HUES64 (cell line): ENCODE results near the gene HSPA13. TPM values are rescaled to one million over a fixed set of nuclear protein-coding genes. Genes with fewer than 3 reads are reported as not detected.

Experiments used
- H3K27ac ChIP-seq: 2 replicates; pipeline ENCODE4 v1.7.0; 2013; ENCODE audit warnings: low read depth, low read length, inconsistent platforms
- H3K27me3 ChIP-seq: 2 replicates; pipeline ENCODE4 v1.6.1; 2013; ENCODE audit warnings: mild to moderate bottlenecking, low read length; ENCODE audit not compliant: insufficient read depth
- H3K36me3 ChIP-seq: 2 replicates; pipeline ENCODE4 v1.6.1; 2013; ENCODE audit warnings: mild to moderate bottlenecking, low read length; ENCODE audit not compliant: insufficient read depth
- H3K4me1 ChIP-seq: 2 replicates; pipeline ENCODE4 v1.6.1; 2013; ENCODE audit warnings: mild to moderate bottlenecking, low read length, moderate library complexity; ENCODE audit not compliant: insufficient read depth
- H3K4me3 ChIP-seq: 2 replicates; pipeline ENCODE4 v1.5.1; 2013; ENCODE audit warnings: mild to moderate bottlenecking, low read length, moderate library complexity
- H3K9ac ChIP-seq: 2 replicates; pipeline ENCODE4 v1.6.1; 2013; ENCODE audit warnings: mild to moderate bottlenecking, low read depth, low read length
- H3K9me3 ChIP-seq: 2 replicates; pipeline ENCODE4 v1.6.1; 2013; ENCODE audit warnings: low read depth, low read length; ENCODE audit not compliant: insufficient read depth
- WGBS: fragments of 150-250, 120-280 bp; methylation state at CpG from one replicate; pipeline ENCODE4 v1.1.7; 2013; ENCODE audit warnings: missing lambda C conversion rate; 5-methylcytosine and 5-hydroxymethylcytosine counted together
- polyA plus RNA-seq, 2 experiments: library from polyadenylated mRNA; stranded (reverse); fragments of 50-300 nt; gene quantifications; one replicate each; pipeline ENCODE4 v1.2.3, GENCODE V29; 2013

Gene HSPA13, protein sequence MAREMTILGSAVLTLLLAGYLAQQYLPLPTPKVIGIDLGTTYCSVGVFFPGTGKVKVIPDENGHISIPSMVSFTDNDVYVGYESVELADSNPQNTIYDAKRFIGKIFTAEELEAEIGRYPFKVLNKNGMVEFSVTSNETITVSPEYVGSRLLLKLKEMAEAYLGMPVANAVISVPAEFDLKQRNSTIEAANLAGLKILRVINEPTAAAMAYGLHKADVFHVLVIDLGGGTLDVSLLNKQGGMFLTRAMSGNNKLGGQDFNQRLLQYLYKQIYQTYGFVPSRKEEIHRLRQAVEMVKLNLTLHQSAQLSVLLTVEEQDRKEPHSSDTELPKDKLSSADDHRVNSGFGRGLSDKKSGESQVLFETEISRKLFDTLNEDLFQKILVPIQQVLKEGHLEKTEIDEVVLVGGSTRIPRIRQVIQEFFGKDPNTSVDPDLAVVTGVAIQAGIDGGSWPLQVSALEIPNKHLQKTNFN
- polyA plus RNA-seq (2013, experiment 1 of 2), result 28.6 TPM
- polyA plus RNA-seq (2013, experiment 2 of 2), result 31.2 TPM

DNA sequence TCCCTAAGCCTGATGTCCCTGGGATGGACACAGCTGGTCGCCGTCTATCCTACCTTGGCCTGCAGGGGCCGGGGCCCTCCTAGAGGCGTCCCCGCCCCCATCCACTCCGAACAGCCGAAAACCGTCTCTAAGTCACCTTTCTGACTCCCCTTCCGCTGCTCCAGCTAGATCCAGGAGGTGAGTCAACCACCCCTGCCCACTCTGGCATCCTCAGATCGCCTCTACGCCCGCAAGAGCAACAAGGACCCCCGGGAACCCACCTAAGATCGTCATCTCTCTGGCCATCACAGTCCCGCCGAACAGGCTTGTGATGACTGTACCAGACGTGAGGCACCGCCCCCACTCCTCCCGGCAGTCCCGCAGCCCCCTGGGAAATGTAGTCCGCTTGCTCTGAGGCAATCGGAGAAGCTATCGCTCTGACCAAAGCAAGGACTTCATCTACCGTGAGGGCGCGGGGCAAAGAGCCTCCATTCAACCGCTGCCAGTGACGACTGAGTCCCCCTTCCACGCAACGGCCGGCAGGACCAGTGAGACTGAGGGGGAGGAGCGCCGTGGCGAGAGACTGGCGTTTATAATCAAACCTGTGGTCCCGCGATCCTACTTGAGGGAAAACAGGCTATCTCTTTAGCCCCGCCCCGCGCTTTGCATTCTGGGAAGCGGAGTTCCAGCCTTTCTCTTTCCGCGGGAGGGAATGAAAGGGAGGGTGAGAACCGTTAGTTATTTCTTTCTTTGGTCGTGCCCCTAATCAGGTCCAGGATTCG is at the start of gene HSPA13:
TSS of gene HSPA13 (minus strand) at position 312 of the 761 bp plus-strand sequence. CDS start at position 285, 27 bp downstream.
- peak within 1 kb of the TSS; percentile 79 for H3K4me3 ChIP-seq
- H3K4me1 ChIP-seq, result peaks cover 22% of the 10 kb centered on the region
- H3K27ac ChIP-seq, result peak within 1 kb of the TSS; percentile 58
- peak within 1 kb of the TSS; percentile 90 for H3K9ac ChIP-seq
- no peaks in the 10 kb centered on the region for H3K9me3 ChIP-seq
- H3K36me3 ChIP-seq, result peaks cover 29% of the 10 kb centered on the region
- no peaks in the 10 kb centered on the region for H3K27me3 ChIP-seq
- under 1% methylated on average over 46 of the region's 46 CpGs for WGBS

DNA sequence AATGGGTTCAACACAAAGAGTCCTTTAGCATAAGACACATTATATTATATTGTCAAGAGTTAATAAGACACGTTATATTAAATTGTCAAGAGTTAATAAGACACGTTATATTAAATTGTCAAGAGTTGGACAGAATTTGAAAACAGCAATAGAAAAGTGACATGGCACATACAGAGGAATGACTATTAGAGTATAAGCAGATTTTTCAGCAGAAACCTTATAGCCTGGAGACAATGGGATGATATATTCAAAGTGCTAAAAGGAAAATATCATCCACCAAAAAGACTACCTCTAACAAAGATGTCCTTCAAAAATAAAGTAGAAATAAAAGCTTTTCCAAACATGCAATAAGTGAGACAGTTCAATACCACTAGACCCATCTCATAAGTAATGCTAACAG is 36.0 kb upstream of the HSPA13 start:
- WGBS, result 90% methylated on average over 2 of the region's 2 CpGs

DNA sequence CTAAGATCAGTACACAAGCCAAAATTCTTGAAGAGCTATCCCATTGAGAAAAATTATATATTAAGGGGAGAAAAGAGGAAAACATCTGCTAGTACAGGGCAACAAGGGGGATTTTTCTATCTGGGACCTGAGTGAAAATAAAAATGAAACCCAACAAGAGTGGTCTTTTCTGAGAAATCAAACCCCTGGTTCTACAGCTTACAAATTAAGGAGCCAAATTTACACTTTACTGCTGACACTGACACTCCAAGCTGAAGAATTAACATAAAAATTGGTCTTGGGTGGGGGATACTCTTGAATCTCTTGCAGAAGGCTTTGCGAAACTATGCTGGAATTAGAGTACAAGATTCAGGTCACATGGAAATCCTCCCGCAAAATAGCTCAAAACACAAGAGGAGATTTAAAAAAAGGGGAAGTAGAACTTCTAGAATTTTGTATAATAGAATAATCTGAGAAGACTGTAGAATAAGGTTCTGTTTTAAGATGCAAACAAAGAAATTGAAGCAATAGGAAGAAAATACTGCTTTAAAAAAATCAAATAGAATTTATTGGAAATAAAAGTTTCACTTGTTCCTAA is 32.1 kb upstream of the HSPA13 start:
- no peak overlapping the region for H3K9ac ChIP-seq
- no peak overlapping the region for H3K4me3 ChIP-seq
- 0 out of 2 replicates have a peak, but pooled peaks cover 3% of the 10 kb centered on the region for H3K4me1 ChIP-seq
- H3K9me3 ChIP-seq, result peaks cover 21% of the 10 kb centered on the region; the same call in 1 of the 2 replicates
- no peak overlapping the region for H3K27ac ChIP-seq
- H3K36me3 ChIP-seq, result no peaks in the 10 kb centered on the region
- H3K27me3 ChIP-seq, result no peaks in the 10 kb centered on the region
- WGBS, result 100% methylated on average over 2 of the region's 2 CpGs

More for the DNA sequence above, 36.0 kb upstream of the HSPA13 start:
- H3K27ac ChIP-seq, result no peak overlapping the region
- H3K27me3 ChIP-seq, result no peaks in the 10 kb centered on the region
- H3K4me1 ChIP-seq, result no peaks in the 10 kb centered on the region
- H3K9me3 ChIP-seq, result peaks cover 21% of the 10 kb centered on the region; the same call in 1 of the 2 replicates
- no peak overlapping the region for H3K4me3 ChIP-seq
- H3K9ac ChIP-seq, result no peak overlapping the region
- H3K36me3 ChIP-seq, result no peaks in the 10 kb centered on the region

DNA sequence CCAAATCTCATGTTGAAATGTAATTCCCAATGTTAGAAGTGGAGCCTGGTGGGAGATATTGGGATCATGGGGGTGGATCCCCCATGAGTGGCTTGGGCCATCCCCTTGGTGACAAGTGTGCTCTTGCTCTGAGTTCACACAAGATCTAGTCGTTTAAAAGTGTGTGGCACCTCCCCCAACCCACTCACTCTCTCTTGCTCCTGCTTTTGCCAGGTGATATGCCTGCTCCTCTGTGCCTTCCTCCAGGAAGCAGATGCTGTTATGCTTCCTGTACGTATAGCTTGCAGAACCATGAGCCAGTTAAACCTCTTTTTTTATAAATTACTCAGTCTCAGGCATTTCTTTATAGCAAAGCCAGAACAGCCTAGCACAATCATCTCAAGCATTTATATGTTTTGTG is 23.0 kb upstream of the HSPA13 start:
- Histone ChIP-seq H3K4me1 (no peaks in the 10 kb centered on the region), H3K27ac (no peak overlapping the region), H3K4me3 (no peak overlapping the region), H3K36me3 (no peaks in the 10 kb centered on the region), H3K27me3 (no peaks in the 10 kb centered on the region), H3K9me3 (no peaks in the 10 kb centered on the region), H3K9ac (no peak overlapping the region)
- WGBS, result 84% methylated on average over 2 of the region's 2 CpGs

DNA sequence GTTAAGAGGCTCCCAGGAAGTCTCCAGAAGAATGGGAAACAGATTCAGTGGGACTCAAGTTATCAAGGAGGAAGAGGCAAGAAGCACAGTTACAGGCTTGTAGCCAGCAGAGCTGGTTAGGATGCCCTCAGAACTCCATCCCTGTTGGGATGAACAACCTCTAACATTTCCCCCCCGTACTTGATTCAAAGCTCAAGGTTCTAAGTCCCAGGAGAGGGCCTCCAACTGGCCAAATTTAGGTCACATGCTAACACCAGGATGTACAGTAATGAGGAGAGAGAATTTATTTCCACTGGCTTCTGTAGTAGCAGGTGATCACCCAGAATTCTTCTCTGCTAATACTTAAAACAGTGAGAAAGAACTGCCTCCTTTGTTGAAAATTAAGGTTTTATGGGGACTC is 22.3 kb upstream of the HSPA13 start:
- Histone ChIP-seq H3K4me1 (no peaks in the 10 kb centered on the region), H3K9ac (no peak overlapping the region), H3K27me3 (no peaks in the 10 kb centered on the region), H3K36me3 (no peaks in the 10 kb centered on the region), H3K27ac (no peak overlapping the region), H3K9me3 (no peaks in the 10 kb centered on the region), H3K4me3 (no peak overlapping the region)
- 64% methylated on average over 1 of the region's 1 CpG for WGBS

DNA sequence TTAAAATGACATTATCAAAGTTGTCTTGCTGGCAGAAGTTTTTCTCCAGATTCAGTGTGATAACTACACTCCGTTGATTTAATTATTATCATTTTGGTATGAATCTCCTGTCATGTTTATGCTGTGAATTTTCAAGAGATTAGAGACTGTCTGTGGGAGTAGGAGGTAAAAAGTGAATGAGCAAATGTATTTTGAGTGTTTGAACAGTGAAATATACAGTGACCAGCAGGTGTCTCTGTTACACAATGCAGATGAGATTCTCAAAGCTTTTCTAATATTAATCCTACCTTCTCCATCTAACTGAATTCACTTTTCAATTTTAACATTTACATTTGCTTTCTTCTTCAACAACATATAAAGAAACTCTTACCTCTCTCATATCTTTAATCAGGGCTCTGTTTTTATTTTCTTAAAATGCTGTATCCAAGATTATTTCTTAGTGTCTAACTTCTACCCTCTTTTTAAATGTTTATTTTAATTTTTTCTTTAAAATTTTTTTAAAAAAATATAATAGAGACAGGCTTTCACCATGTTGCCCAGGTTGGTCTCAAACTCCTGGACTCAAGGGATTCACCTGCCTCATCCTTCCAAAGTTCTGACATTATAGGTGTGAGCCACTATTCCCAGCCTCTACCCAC is 20.9 kb upstream of the HSPA13 start:
- no peaks in the 10 kb centered on the region for H3K27me3 ChIP-seq
- H3K9me3 ChIP-seq, result no peaks in the 10 kb centered on the region
- no peak overlapping the region for H3K4me3 ChIP-seq
- H3K4me1 ChIP-seq, result no peaks in the 10 kb centered on the region
- no peak overlapping the region for H3K9ac ChIP-seq
- WGBS, result 93% methylated on average over 1 of the region's 1 CpG
- H3K36me3 ChIP-seq, result no peaks in the 10 kb centered on the region
- no peak overlapping the region for H3K27ac ChIP-seq

DNA sequence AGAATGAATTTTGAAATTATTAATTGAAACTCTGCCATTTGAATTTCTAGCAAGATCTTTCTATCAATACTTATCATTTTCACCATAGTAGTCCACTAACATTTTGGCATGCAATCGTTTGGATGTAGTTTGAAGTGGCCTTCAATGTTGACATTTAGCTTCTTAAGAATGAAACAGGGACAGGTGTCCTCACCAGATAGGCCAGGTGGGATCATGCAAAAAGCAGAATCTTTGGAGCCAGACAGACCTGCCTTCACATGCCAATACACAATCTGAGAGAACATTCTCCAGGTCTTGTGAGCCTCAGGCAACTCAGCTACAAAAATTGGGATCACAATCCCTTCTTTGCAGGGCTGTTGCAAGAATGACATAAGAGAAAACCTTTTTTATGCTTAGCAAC is 18.3 kb upstream of the HSPA13 start:
- Histone ChIP-seq H3K4me1 (no peaks in the 10 kb centered on the region), H3K9me3 (no peaks in the 10 kb centered on the region), H3K36me3 (no peaks in the 10 kb centered on the region), H3K4me3 (no peak overlapping the region), H3K9ac (no peak overlapping the region), H3K27ac (no peak overlapping the region), H3K27me3 (no peaks in the 10 kb centered on the region)
- WGBS, result 88% methylated on average over 1 of the region's 1 CpG

DNA sequence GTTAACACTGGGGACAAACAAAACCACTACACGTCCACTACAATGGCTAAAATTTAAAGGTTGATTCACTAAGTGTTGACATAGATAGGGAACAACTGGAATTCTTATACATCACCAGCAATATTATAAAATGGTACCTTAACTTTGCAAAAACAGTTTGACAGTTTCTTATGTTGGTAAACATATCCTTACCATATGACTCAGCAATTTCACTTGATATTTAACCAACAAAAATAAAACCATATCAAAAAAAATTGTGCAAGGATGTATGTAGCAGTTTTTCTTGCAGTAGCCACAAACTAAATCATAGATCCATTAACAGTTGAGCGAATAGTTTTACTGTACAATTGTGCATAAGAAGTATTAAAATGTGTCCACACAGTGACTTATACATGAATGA is 5.3 kb upstream of the HSPA13 start:
- Histone ChIP-seq H3K36me3 (no peaks in the 10 kb centered on the region), H3K27ac (no peak overlapping the region), H3K9me3 (no peaks in the 10 kb centered on the region), H3K9ac (no peak overlapping the region), H3K4me1 (peaks cover 3% of the 10 kb centered on the region; the same call in 1 of the 2 replicates), H3K4me3 (no peak overlapping the region), H3K27me3 (no peaks in the 10 kb centered on the region)
- 83% methylated on average over 1 of the region's 2 CpGs for WGBS

DNA sequence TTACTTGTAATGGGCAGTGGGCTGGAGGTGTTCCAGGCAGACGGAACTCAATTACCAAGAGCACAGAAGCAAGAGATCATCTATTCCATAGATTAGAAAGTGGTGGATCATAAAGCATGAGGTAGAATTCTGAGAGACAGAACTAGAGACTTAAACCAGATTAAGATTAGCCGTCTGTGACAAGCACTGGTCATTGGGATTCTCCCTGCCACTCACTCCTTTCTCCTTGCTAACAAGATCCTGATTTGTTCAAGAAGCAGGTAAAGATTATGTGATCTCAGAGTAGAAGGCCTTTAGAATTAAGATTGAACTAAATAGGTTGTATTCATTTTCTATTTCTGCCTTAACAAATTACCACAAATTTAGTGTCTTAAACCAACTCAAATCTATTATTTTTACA is 1.5 kb upstream of the HSPA13 start:
- H3K4me1 ChIP-seq, result peaks cover 22% of the 10 kb centered on the region
- 97% methylated on average over 2 of the region's 2 CpGs for WGBS
- H3K27me3 ChIP-seq, result no peaks in the 10 kb centered on the region
- no peak overlapping the region for H3K27ac ChIP-seq
- peak overlapping the region; percentile 79 for H3K4me3 ChIP-seq
- H3K9me3 ChIP-seq, result no peaks in the 10 kb centered on the region
- H3K36me3 ChIP-seq, result peaks cover 15% of the 10 kb centered on the region
- no peak overlapping the region; the same call in 1 of the 2 replicates for H3K9ac ChIP-seq

DNA sequence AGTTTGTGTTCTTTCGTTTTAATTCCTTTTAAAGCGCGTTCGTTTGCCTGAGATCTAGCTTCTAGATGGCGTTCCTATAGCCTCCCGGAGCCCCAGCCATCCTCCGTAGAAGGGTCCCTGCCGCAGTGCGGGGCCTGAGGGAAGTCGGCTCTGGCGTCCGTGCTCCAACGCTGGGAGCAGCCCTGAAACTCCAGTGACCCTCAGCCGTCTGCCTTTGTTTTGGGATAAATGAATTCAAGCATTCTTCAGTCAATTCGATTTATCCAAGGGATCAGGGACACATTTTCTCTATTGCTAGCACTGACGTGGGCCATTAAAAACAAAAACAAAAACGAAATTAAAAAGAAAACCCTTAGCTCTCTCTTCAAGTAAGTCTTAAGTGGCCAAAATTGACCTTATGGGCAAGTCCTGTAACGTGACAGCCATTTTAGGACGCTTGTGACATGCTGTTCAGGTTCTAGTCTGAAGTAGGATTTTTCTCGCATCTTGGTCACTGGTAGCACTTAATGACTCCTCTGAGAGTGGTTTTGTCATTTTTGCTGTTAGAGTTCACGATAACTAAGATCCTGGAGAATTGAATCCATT is 742 bp upstream of the HSPA13 start:
- Histone ChIP-seq H3K4me3 (peak overlapping the region; percentile 79), H3K9me3 (no peaks in the 10 kb centered on the region), H3K27me3 (no peaks in the 10 kb centered on the region), H3K9ac (peak overlapping the region; percentile 90), H3K27ac (peak overlapping the region; percentile 58), H3K4me1 (peaks cover 22% of the 10 kb centered on the region), H3K36me3 (peaks cover 23% of the 10 kb centered on the region)
- WGBS, result 10% methylated on average over 21 of the region's 21 CpGs
